BLaER1 treated with 17β-estradiol and CSF1 and Interleukin-3, amounts not matched to agents 10 nM and 100 nM (cell line): Measurements from ENCODE around the gene MASTL.

Source experiments
- H3K27ac ChIP-seq, 11 experiments: shearing (Covaris generic); formaldehyde crosslinking; 2 replicates each; pipeline ENCODE4 v1.8.1; 2022
- H3K27me3 ChIP-seq, 11 experiments: shearing (Covaris generic); formaldehyde crosslinking; 2 replicates each; pipeline ENCODE4 v1.8.1; 2022
- H3K36me3 ChIP-seq, 11 experiments: shearing (Covaris generic); formaldehyde crosslinking; 2 replicates each; pipeline ENCODE4 v1.8.1; 2022
- H3K4me1 ChIP-seq, 10 experiments: shearing (Covaris generic); formaldehyde crosslinking; 2 replicates each; pipeline ENCODE4 v1.8.1; 2022
- H3K4me2 ChIP-seq, 11 experiments: shearing (Covaris generic); formaldehyde crosslinking; 2 replicates each; pipeline ENCODE4 v1.8.1; 2022
- H3K4me3 ChIP-seq, 10 experiments: shearing (Covaris generic); formaldehyde crosslinking; 2 replicates each; pipeline ENCODE4 v1.8.1; 2022
- H3K9ac ChIP-seq, 11 experiments: shearing (Covaris generic); formaldehyde crosslinking; 2 replicates each; pipeline ENCODE4 v1.8.1; 2022
- H3K9me3 ChIP-seq, 11 experiments: shearing (Covaris generic); formaldehyde crosslinking; replicated peaks in 1 of 11; 2 replicates each; pipeline ENCODE4 v1.8.1; 2022
- H4K20me1 ChIP-seq, 11 experiments: shearing (Covaris generic); formaldehyde crosslinking; 2 replicates each; pipeline ENCODE4 v1.8.1; 2022
- Cebpa-rat ChIP-seq, 11 experiments: shearing (Covaris generic); IDR thresholded peaks; 2 replicates each; pipeline ENCODE4 v1.8.1; 2022

MASTL gene

DNA sequence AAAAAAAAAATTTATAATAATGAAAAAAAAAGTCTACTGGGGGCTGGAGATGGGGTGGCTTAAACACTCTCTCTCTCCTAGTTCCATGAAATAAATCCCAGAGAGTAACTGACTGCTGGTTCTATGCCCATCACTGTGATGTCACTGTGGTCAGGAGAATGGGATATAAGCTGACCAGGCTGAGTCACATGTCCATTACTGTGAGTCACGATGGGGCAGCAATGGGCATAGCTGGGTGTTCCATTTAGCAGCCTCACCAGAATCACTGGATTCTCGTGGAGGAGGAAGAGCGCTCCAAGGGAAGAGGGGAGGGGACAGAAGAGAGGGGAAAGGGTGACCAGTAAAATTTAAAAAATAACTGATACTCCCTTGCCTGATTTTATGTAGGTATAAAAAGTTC lies 37.1 kb downstream of the MASTL start:
- Histone ChIP-seq H3K4me2 (peak overlapping the region in 6 of 11 experiments; percentile 20 to 52 (median 30); a peak in 10 of 22 replicates), H3K9me3 (no peaks in the 10 kb centered on the region), H3K27ac (0 out of 22 replicates have a peak overlapping the region, but pooled peaks of 1 of the 11 experiments have one; percentile 29), H3K4me3 (no peak overlapping the region), H4K20me1 (no peaks in the 10 kb centered on the region), H3K27me3 (no peaks in the 10 kb centered on the region), H3K9ac (no peak overlapping the region), H3K36me3 (peaks cover 6 to 34% (median 25%) of the 10 kb centered on the region in 11 experiments; a peak in 21 of 22 replicates), H3K4me1 (peaks cover 0 to 17% (median 11%) of the 10 kb centered on the region in 10 experiments; a peak in 15 of 20 replicates)
- TF ChIP-seq Cebpa-rat (IDR thresholded peaks at IDR 0.05) = no peak

DNA sequence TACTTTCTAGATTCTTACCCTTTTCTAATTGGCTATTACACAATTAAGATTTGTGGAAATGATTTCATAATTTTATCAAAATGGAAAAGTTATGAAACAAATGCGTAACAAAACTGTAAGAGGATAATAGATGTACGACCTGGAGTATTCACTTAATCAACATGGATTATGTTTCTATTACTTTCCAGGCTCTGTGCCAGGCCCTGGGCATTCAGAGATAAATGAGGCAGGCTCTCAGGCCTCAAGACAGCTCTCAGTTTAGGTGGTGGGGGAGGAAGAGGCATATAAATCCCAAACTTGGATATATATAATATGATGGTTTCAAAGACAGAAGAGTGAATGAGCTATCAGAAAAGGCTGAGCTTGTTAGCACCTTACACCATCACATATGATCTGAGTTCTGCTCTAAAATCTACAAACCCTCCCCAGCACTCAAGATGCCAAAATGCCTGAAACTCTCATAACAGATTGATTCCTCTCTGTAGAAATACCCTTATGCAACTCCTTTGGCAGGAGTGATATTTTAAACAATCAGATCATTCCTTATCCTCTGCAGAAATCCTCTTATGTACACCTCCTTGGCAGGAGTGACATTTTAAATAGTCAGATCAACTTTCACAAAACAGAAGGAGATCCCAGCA lies 42.9 kb downstream of the MASTL start:
- peaks cover 51 to 76% (median 66%) of the 10 kb centered on the region in 11 experiments for H3K36me3 ChIP-seq
- H3K4me1 ChIP-seq = peaks cover 0 to 7% (median 5%) of the 10 kb centered on the region in 10 experiments; a peak in 5 of 20 replicates
- H3K9me3 ChIP-seq = no peaks in the 10 kb centered on the region
- H4K20me1 ChIP-seq = 0 out of 22 replicates have a peak, but pooled peaks cover 0 to 5% (median 0%) of the 10 kb centered on the region in 11 experiments
- H3K4me2 ChIP-seq = no peak overlapping the region
- H3K4me3 ChIP-seq = no peak overlapping the region
- no peak for TF ChIP-seq Cebpa-rat (IDR thresholded peaks at IDR 0.05)
- H3K27ac ChIP-seq = no peak overlapping the region
- no peaks in the 10 kb centered on the region for H3K27me3 ChIP-seq
- H3K9ac ChIP-seq = no peak overlapping the region

DNA sequence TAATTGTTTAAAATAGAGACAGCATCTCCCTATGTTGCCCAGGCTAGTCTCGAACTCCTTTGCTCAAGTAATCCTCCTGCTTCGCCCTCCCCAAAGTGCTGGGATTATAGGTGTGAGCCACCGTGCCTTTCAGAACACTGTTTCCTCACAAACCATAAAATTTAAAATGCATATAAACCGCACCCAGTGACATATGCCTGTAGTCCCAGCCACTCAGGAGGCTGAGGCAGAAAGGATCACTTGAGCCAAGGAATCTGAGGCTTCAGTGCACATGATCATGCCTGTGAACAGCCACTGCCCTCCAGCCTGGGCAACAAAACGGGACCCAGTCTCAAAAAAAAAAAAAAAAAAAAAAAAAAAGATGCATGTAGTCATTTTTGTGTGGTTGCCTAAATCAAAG lies 48.7 kb downstream of the MASTL start:
- no peak overlapping the region for H3K4me3 ChIP-seq
- TF ChIP-seq Cebpa-rat (IDR thresholded peaks at IDR 0.05) = no peak
- peaks cover 0 to 5% (median 0%) of the 10 kb centered on the region in 11 experiments; a peak in 1 of 22 replicates for H4K20me1 ChIP-seq
- no peaks in the 10 kb centered on the region for H3K27me3 ChIP-seq
- H3K4me2 ChIP-seq = no peak overlapping the region
- H3K9me3 ChIP-seq = no peaks in the 10 kb centered on the region
- no peak overlapping the region for H3K9ac ChIP-seq
- no peak overlapping the region for H3K27ac ChIP-seq
- H3K36me3 ChIP-seq = peaks cover 91 to 100% (median 94%) of the 10 kb centered on the region in 11 experiments
- no peaks in the 10 kb centered on the region for H3K4me1 ChIP-seq

DNA sequence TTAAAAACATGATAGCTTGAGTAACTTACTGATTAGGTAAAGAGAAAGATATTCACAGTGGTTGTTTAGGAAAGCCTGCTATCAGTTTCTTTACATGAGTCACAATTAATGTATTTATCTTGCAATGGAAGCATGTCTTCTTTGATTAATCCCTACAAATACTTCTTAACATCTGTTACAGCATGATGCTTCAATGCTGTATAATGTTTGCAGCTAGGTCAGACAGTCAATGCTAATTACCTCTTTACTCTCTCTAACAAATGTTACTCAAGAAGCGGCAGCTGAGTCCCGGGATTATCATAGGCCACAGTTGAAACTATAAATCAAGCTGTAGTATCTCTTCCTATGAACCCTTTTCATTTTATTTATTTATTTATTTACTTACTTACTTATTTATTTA lies 52.2 kb downstream of the MASTL start:
- Histone ChIP-seq H3K9me3 (no peaks in the 10 kb centered on the region), H3K36me3 (peaks cover 95 to 100% (median 98%) of the 10 kb centered on the region in 11 experiments), H3K4me1 (no peaks in the 10 kb centered on the region), H3K9ac (no peak overlapping the region), H3K4me2 (no peak overlapping the region), H3K27ac (no peak overlapping the region), H3K27me3 (no peaks in the 10 kb centered on the region), H4K20me1 (no peaks in the 10 kb centered on the region; a peak in 1 of 22 replicates), H3K4me3 (no peak overlapping the region)
- TF ChIP-seq Cebpa-rat (IDR thresholded peaks at IDR 0.05) = no peak

DNA sequence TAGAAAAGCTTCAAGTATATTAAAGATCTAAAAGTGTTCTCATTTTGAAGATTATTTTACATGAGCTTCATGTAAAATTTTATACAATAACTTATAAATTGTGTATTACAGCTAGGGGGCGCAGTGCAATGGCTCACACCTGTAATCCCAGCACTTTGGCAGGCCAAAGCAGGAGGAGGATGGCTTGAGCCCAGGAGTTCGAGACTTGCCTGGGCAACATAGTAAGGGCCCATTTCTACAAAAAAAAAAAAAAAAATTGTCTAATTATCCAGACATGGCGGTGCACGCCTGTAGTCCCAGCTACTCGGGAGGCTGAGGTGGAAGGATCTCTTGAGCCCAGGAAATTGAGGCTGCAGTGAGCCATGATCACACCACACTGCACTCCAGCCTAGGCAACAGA lies 68.8 kb downstream of the MASTL start:
- H3K36me3 ChIP-seq = peaks cover 55 to 79% (median 66%) of the 10 kb centered on the region in 11 experiments
- H4K20me1 ChIP-seq = peaks cover 0 to 5% (median 0%) of the 10 kb centered on the region in 11 experiments; a peak in 3 of 22 replicates

DNA sequence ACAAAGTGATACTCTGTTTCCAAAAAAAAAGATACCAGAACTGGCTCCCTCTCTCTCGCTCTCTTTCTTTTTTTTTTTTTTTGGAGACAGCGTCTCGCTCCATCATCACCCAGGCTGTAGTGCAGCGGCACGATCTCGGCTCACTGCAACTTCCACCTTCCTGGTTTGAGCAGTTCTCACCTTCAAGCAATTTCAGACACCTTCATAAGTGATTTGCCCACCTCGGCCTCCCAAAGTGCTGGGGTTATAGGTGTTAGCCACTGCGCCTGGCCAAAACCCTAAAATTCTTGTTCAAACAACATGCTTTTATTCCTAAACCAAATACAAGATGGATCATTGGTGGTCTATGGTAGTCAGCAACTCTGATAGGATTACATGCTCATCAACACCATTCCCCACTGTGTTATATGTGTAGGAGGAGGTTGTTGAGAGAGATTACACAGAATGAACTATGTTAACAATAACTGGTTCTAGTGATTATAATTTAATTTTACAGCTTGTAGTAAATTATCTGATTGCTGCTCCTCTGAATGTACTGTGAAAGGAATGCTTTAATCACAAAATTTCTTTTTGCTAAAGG lies 69.9 kb downstream of the MASTL start:
- Histone ChIP-seq H3K36me3 (peaks cover 50 to 79% (median 63%) of the 10 kb centered on the region in 11 experiments), H3K9ac (no peak overlapping the region), H3K27me3 (no peaks in the 10 kb centered on the region), H3K4me3 (no peak overlapping the region), H3K4me2 (no peak overlapping the region), H3K27ac (no peak overlapping the region), H3K4me1 (no peaks in the 10 kb centered on the region), H3K9me3 (no peaks in the 10 kb centered on the region), H4K20me1 (peaks cover 0 to 5% (median 0%) of the 10 kb centered on the region in 11 experiments; a peak in 3 of 22 replicates)
- TF ChIP-seq Cebpa-rat (IDR thresholded peaks at IDR 0.05) = no peak

More for the DNA sequence above, 68.8 kb downstream of the MASTL start:
- Histone ChIP-seq H3K9ac (no peak overlapping the region), H3K27ac (no peak overlapping the region), H3K9me3 (no peaks in the 10 kb centered on the region), H3K4me2 (no peak overlapping the region), H3K27me3 (no peaks in the 10 kb centered on the region), H3K4me3 (no peak overlapping the region), H3K4me1 (no peaks in the 10 kb centered on the region)
- no peak for TF ChIP-seq Cebpa-rat (IDR thresholded peaks at IDR 0.05)

DNA sequence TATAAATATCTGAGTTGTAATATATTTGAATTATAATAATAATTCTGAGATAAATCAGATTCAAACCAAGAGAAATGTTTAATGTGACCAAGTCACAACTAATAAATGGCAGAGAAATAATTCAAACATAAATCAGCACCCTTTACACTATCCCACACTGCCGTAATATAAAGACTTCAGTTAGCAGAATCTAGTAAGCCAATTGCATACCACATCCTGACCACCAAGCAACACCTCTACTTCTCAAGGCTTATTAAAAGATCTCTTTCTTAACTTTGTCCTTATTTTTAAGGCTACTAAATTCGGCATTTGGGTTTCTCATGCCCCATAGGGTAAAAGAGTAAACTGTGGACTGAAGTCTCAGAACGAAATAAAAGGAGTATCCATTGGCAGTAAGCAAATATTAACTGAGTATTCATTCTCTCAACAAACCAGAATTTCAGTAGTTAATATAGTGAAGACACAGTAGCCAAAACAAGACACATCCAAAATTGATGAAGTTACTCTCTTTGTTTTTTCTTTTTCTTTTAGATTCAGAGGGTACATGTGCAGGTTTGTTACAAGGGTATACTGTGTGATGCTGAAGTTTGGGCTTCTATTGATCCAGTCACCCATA lies 70.6 kb downstream of the MASTL start:
- TF ChIP-seq Cebpa-rat (IDR thresholded peaks at IDR 0.05) = no peak
- Histone ChIP-seq H4K20me1 (peaks cover 0 to 5% (median 0%) of the 10 kb centered on the region in 11 experiments; a peak in 3 of 22 replicates), H3K9me3 (no peaks in the 10 kb centered on the region), H3K9ac (no peak overlapping the region), H3K4me3 (no peak overlapping the region), H3K4me2 (no peak overlapping the region), H3K27me3 (no peaks in the 10 kb centered on the region), H3K27ac (no peak overlapping the region), H3K36me3 (peaks cover 50 to 79% (median 63%) of the 10 kb centered on the region in 11 experiments), H3K4me1 (no peaks in the 10 kb centered on the region)

DNA sequence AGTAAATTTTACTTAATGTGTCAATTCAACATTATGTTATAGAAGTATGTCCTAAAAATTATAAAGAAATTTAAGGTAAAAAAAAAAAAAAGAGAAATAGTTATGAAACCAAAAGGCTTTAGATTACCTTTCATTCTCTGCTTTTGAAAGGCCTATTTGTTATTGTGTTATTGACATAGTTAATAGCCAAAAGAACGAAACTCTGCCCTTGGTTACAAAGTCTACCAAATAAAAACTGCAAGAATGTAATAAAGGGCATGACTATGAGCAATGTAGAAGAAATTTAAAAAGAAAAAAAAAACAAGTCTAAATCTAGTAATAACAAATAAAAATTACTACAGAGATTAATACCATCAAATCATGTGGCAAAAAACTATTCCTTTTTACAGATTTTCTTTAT lies 74.9 kb downstream of the MASTL start:
- no peak for TF ChIP-seq Cebpa-rat (IDR thresholded peaks at IDR 0.05)
- Histone ChIP-seq H3K9ac (no peak overlapping the region), H3K4me1 (no peaks in the 10 kb centered on the region), H3K9me3 (no peaks in the 10 kb centered on the region), H3K27me3 (no peaks in the 10 kb centered on the region), H3K4me2 (no peak overlapping the region), H3K36me3 (peaks cover 42 to 88% (median 66%) of the 10 kb centered on the region in 11 experiments), H3K27ac (no peak overlapping the region), H3K4me3 (no peak overlapping the region), H4K20me1 (peaks cover 0 to 5% (median 0%) of the 10 kb centered on the region in 11 experiments; a peak in 4 of 22 replicates)

DNA sequence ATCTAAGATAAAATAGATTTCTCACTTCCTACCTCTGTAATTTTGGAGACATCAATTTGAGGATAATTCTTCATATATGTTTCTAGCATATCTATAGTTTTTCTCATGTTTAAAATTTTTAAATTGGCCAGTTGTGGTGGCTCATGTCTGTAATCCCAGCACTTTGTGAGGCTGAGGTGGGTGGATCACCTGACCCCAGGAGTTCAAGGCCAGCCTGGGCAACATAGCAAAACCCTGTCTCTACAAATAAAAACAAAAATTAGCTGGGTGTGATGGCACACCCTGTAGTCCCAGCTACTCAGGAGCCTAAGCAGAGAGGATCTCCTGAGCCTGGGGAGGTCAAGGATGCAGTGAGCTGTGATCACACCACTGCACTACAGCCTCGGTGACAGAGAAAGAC lies 80.6 kb downstream of the MASTL start:
- H3K4me2 ChIP-seq = no peak overlapping the region
- H3K4me3 ChIP-seq = no peak overlapping the region
- peaks cover 12 to 28% (median 13%) of the 10 kb centered on the region in 10 experiments; a peak in 19 of 20 replicates for H3K4me1 ChIP-seq
- TF ChIP-seq Cebpa-rat (IDR thresholded peaks at IDR 0.05) = no peak
- H3K27me3 ChIP-seq = no peaks in the 10 kb centered on the region
- H3K9ac ChIP-seq = 0 out of 22 replicates have a peak overlapping the region, but pooled peaks of 1 of the 11 experiments have one; percentile 35
- no peaks in the 10 kb centered on the region for H3K9me3 ChIP-seq
- H3K27ac ChIP-seq = no peak overlapping the region
- peaks cover 0 to 11% (median 0%) of the 10 kb centered on the region in 11 experiments; a peak in 3 of 22 replicates for H4K20me1 ChIP-seq
- H3K36me3 ChIP-seq = peaks cover 19 to 45% (median 33%) of the 10 kb centered on the region in 11 experiments
